ENCODE measurements around the gene OTUB2. TPM values are rescaled to one million over a fixed set of nuclear protein-coding genes. Genes with fewer than 3 reads are reported as not detected.

The OTUB2 gene
- total RNA-seq, 1 donor from 2014 or later: 3.0 TPM

- intact Hi-C loops (cut with micrococcal nuclease): loop anchor here (2.0 kb wide), 1 partner anchor 41 kb away; no protein-coding TSS in a partner anchor
Observed at GRCh38 chr14:94020267-94020666, 5.9 kb upstream of the OTUB2 start.

DNA sequence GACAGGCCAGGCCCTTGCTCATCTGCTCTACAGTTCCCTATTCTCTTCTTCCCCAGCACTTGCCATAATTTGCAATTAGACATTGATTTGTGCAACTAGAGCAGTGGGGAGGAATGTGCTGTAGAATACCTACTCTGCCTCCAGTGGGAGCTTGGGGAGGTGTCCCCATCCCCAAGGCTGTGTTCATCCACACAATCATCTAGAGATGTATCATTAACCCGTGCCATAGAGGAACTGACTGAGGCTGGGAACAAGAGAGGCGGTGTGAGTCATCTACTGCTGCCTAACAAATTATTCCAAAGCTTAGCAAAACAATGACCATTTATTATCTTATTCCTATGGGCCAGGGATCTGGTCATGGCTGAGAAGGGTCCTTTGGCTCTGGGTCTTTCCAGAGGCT lies 5.1 kb upstream of the OTUB2 start:
- intact Hi-C loops (cut with micrococcal nuclease): loop anchor here (2.0 kb wide), 1 partner anchor 42 kb away; no protein-coding TSS in a partner anchor

DNA sequence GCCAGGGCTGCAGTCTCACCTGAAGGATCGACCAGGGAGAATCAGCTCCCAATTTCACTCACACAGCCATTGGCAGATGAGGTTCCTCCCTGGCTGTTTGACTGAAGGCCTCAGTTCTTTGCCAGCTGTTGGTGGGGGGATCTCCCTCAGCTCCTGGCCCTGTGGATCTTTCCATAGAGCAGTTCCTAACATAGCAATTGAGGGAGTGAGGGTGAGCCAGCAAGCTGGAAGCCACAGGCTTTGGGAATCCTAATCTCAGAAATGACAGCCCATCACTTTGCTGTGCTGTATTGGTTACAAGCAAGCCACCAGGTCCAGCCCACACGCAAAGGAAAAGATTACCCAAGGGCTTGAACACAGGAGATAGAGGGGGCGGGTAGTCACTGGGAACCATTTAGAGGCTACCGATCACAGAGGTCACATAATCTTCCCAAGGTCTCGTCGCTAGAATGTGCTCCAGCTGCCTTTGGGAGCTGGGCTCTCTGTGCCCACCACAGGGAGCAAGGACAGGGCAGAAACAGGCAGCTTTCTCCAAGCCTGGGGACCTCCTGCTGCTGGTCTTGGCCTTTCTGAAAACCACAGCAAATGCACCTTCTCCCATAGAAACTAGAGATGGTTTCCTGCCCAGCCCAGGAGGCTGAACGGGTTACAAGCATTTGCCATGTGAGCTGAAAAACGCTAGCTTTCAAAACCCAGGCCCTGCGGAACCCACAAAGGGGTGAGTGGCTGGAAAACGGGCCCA lies 4.6 kb upstream of the OTUB2 start:
- intact Hi-C loops (cut with micrococcal nuclease): loop anchor here (2.0 kb wide), 1 partner anchor 43 kb away; no protein-coding TSS in a partner anchor

DNA sequence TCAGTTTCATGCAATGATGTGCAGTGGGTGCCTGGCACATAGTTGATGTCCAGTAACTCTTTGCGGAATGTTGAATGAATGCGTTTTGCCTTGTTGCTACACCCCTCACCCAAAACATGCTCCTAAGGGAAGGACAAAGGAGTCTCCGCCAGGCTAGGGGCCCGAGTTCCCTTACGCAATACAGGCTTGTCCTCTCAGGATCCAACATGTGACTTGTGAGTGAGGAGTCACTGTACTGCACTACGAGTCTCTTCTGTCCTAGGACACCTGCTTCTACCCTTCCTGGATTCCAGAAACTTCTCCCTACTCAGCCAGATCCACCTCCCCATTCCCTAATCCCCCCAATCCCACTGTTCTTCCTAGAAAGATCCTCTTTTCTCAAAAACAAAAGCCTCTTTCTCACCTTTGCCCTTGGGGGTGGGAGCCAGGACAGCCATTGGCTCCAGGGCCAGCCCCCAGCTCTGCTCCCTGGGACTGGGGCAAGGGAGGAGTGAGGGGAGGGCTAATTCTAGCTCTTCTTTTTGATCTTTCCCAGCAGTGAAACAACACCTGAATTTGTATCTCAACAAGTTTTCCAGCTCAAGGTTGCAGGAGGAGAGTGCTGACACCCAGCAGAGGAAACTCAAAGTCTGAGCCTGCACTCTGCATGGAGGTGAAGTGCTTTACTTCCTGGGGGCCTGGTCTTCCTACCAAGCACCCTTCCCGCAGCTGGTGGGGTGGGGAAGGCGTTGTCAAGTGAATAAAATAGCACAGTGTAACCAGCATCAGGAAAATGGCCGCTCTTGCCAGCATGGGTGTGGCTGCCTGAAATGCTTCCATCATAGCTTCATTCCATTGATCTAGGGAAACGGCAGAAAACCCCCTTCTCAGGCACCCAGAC lies 3.4 kb upstream of the OTUB2 start:
- intact Hi-C loops (cut with micrococcal nuclease): no loop called here

DNA sequence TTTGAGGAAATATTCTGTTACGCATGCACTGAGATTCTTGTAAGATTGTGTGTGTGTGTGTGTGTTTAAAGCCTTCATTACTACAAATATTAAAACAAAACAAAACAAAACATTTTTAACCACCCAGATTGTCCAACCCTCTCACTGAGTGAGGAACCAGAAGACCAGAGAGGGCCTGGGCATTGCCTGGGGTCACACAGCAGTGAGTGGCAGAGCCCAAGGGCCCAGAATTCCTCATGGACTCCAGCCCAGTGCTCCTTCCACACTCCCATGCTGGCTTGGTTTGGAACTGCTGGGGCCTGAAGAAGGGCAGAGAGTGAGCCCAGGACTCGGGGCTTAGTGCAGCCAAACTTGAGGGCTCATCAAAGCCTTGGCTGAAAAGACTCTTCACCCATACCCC lies 1.6 kb upstream of the OTUB2 start:
- intact Hi-C loops (cut with micrococcal nuclease): no loop called here

DNA sequence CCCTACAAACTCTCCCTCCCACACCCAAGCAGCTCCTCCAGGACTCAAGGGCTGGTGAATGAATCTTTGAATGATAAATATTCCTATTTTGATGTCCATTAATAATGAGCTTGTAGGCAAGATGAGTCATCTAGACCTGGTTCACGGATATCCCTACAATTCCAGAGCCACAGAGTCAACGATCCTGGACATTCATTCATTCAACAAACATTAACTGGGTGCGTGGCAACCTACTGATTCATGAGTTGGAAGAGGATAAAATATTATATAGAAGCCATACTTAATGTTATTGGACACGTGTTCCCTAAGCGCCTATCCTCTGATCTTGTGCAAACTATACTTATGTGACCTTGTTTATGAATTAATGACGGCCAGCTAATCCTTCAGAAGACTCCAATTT lies 420 bp upstream of the OTUB2 start:
- intact Hi-C loops (cut with micrococcal nuclease): loop anchor here (2.0 to 5.0 kb wide), 3 partner anchors 13 to 147 kb away; partner anchors contain the start of genes DDX24, IFI27L1 and PPP4R4

- intact Hi-C loops (cut with micrococcal nuclease): loop anchor here (2.0 to 5.0 kb wide), 3 partner anchors 14 to 145 kb away; partner anchors contain the start of genes DDX24, IFI27L1 and PPP4R4
Observed at GRCh38 chr14:94026889-94027469, 839 bp downstream of the OTUB2 start.

GRCh38 chr14:94027566-94028449 lies 1.7 kb downstream of the OTUB2 start:
- intact Hi-C loops (cut with micrococcal nuclease): loop anchor here (2.0 to 5.0 kb wide), 3 partner anchors 15 to 144 kb away; partner anchors contain the start of genes DDX24, IFI27L1 and PPP4R4

GRCh38 chr14:94028450-94028826 lies 2.3 kb downstream of the OTUB2 start:
- intact Hi-C loops (cut with micrococcal nuclease): loop anchor here (5.0 kb wide), 1 partner anchor 144 kb away; the partner anchor contains the start of gene PPP4R4

DNA sequence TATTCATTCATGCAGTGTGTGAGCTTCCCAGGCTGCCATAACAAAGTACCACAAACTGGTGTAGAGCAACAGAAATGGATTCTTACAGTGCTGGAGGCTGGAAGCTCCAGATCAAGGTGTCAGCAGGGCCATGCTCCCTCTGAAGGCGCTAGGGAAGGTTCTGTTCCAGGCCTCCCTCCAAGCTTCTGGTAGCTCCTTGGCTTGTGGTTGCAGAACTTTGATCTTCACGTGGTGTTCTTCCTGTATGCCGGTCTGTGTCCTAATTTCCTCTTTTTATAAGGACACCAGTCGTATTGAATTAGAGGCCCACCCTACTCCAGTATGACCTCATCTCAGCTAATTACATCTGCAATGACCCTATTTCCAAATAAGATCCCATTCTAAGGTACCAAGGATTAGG lies 3.1 kb downstream of the OTUB2 start:
- intact Hi-C loops (cut with micrococcal nuclease): loop anchor here (5.0 kb wide), 1 partner anchor 143 kb away; the partner anchor contains the start of gene PPP4R4

DNA sequence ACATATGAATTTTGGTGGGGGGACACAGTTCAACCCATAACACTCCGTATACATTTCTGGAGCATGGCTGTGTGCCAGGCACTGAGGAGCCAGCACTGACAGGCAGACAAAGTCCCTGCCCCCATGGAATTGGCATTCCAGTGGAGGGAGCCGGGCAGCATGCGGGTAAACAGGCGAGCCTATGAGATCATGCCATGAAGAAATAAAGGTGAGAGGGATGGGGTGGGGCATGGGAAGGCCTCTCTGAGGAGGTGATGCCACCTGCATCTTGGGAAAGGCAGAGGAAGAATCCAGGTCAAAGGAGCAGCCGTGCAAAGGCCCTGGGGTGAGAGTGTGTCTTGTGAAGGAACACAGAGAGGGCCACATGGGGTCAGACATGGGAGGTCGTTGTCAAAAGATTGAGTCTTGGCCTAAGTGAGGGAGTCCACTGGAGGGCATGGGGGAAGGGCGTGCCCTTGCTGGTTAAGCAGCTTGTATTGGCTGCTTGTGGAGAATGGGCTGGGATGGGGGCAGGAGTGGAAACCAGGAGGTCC lies 3.6 kb downstream of the OTUB2 start:
- intact Hi-C loops (cut with micrococcal nuclease): loop anchor here (5.0 kb wide), 1 partner anchor 143 kb away; the partner anchor contains the start of gene PPP4R4

GRCh38 chr14:94030571-94030970 lies 4.4 kb downstream of the OTUB2 start:
- intact Hi-C loops (cut with micrococcal nuclease): no loop called here

- intact Hi-C loops (cut with micrococcal nuclease): no loop called here
Observed at GRCh38 chr14:94031161-94031882, 5.2 kb downstream of the OTUB2 start.

DNA sequence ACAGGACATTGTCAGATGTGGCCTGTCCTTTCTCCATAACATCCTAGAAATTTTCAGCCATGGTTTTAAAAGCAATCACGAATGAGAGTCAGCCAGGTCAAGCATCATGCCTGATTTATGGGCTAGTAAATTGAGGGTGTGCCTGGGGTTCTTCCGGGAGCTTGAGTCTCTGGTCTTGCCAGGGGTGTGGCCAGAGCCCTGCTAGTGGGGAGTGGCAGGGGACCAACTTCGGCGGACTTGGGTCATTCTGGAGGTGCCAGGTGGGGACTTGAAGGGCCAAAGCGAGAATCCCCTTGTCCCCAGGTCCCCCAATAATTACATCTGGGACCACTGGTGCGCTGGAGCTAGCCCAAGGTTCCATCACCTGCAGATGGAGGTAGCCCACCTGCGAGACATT lies 5.7 kb downstream of the OTUB2 start:
- intact Hi-C loops (cut with micrococcal nuclease): no loop called here

GRCh38 chr14:94034886-94035285 lies 8.7 kb downstream of the OTUB2 start:
- intact Hi-C loops (cut with micrococcal nuclease): no loop called here

DNA sequence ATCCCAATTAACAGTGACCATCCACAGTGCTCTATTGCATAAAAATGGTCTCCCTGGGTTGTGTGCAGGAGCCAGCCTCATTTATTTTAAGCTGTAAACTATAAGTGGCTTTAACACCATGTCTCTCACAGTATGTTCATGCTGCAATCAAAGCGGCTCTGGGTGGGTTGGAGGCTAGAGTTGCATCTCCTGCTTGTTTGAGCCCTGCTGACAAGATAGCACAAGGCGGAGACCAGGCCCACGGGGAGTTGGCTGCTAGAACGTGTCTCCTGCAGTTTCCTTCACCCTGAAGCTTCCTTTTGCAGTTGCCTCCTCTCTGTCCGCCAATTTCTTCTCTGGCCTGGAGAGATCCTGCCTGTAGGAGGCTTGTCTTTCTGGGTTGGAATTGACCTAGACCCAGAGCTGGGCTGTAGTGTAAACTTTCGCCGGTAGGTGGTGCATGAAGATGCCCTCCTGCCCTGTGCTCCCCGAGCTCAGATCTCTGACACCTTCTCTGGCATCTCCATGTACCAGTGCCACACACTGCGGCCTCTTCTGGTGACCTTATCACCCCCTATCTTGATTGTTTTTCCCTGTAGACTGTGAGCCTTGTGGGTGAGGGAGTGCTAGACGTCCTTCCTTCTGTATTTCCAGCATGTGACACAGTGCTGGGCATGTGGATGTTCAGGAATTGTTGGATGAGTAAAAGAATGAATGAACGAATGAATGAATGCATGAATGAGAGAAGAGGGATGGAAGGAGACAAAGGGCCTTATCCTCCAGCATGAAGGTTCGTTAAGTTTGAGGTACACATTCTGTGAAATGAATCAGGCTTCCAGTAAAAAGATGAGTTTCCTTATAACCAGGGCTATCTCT lies 10.4 kb downstream of the OTUB2 start:
- intact Hi-C loops (cut with micrococcal nuclease): loop anchor here (1.0 to 2.0 kb wide), 3 partner anchors 92 to 144 kb away; partner anchors contain the start of gene IFI27L2

DNA sequence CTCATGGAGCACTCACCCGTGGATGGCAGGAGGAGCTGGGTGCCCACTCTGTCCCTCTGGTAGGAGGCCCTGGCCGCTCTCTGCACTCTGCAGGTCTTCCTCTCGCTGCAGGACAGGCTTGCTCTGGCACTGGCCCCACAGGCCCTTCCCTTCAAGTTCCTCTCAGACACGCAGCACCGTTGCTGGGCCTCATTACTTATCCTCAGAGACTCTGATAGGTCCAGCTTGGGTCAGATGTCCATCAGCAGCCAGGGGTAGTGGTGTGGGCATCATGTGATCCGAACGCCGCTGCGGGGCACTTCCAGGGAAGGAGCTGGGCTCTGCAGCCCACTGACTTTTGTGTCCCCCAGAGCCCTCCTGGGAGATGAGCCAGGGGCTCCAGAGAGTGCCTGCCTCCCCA lies 11.8 kb downstream of the OTUB2 start:
- intact Hi-C loops (cut with micrococcal nuclease): loop anchor here (2.0 kb wide), 1 partner anchor 91 kb away; the partner anchor contains the start of gene IFI27L2

DNA sequence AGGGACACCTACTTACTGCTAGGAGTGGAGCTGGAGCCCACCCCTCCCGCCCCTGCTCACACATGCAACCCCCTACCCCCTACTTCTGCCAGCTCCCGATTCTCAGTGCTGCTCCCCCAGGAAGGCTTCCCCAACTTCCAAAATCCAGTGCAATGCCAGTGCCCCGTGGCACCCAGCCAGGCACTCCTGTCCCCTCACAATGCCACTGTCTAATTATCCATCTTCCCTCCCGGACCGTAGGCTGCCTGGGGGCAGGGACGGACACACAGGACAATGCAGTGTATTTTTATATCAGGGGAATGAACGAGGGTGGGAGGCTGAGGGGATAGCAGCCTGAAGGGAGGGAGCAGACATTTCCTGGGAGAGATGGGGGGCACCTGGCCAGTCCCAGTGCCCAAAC lies 12.4 kb downstream of the OTUB2 start:
- intact Hi-C loops (cut with micrococcal nuclease): no loop called here
